Measurements from ENCODE around the gene LMNTD2. TPM values are rescaled to one million over a fixed set of nuclear protein-coding genes. Genes with fewer than 3 reads are reported as not detected.

The LMNTD2 gene
- total RNA-seq, 2 donors from 2014 or later = 9.8 to 13.6 TPM

GRCh38 chr11:586376-587316 is 26.1 kb upstream of the LMNTD2 start:
- no peak for DNase-seq

GRCh38 chr11:584287-584686 is 23.7 kb upstream of the LMNTD2 start:
- H3K9me3 ChIP-seq = no peaks in the 10 kb centered on the region
- no peak overlapping the region for H3K27ac ChIP-seq
- intact Hi-C loops (cut with DNase I) = no loop called here
- no peak for DNase-seq
- no peak for TF ChIP-seq CTCF (IDR thresholded peaks at IDR 0.05)
- no peak overlapping the region for H3K9ac ChIP-seq (ENCODE audit: low read depth in 2 of 2, low read length in 2 of 2)
- no peaks in the 10 kb centered on the region for H3K4me1 ChIP-seq
- no peaks in the 10 kb centered on the region for H3K27me3 ChIP-seq
- no peak overlapping the region for H3K4me3 ChIP-seq
- peaks cover 12% of the 10 kb centered on the region for H3K36me3 ChIP-seq

More at GRCh38 chr11:586376-587316, 26.1 kb upstream of the LMNTD2 start:
- TF ChIP-seq CTCF (IDR thresholded peaks at IDR 0.05) = no peak
- H3K4me1 ChIP-seq = no peaks in the 10 kb centered on the region
- H3K4me3 ChIP-seq = no peak overlapping the region
- no peak overlapping the region for H3K27ac ChIP-seq
- no peak overlapping the region for H3K9ac ChIP-seq (ENCODE audit: low read depth in 2 of 2, low read length in 2 of 2)
- H3K27me3 ChIP-seq = no peaks in the 10 kb centered on the region
- intact Hi-C loops (cut with DNase I) = no loop called here
- no peaks in the 10 kb centered on the region for H3K9me3 ChIP-seq
- H3K36me3 ChIP-seq = peaks cover 12% of the 10 kb centered on the region

GRCh38 chr11:581752-582151 is 21.2 kb upstream of the LMNTD2 start:
- Histone ChIP-seq H3K9me3 (no peaks in the 10 kb centered on the region), H3K4me3 (no peak overlapping the region), H3K36me3 (peaks cover 7% of the 10 kb centered on the region), H3K27ac (no peak overlapping the region), H3K27me3 (no peaks in the 10 kb centered on the region), H3K9ac (ENCODE audit: low read depth in 2 of 2, low read length in 2 of 2) (no peak overlapping the region), H3K4me1 (peaks cover 8% of the 10 kb centered on the region)
- no peak for TF ChIP-seq CTCF (IDR thresholded peaks at IDR 0.05)
- intact Hi-C loops (cut with DNase I) = no loop called here
- DNase-seq = no peak

- Histone ChIP-seq H3K27me3 (no peaks in the 10 kb centered on the region), H3K36me3 (peaks cover 3% of the 10 kb centered on the region), H3K9ac (ENCODE audit: low read depth in 2 of 2, low read length in 2 of 2) (no peak overlapping the region), H3K4me3 (no peak overlapping the region), H3K27ac (no peak overlapping the region), H3K9me3 (no peaks in the 10 kb centered on the region), H3K4me1 (peaks cover 8% of the 10 kb centered on the region)
- intact Hi-C loops (cut with DNase I) = no loop called here
- DNase-seq = no peak
- no peak for TF ChIP-seq CTCF (IDR thresholded peaks at IDR 0.05)
Observed at GRCh38 chr11:581342-581741, 20.8 kb upstream of the LMNTD2 start.

GRCh38 chr11:579830-580601 is 19.5 kb upstream of the LMNTD2 start:
- intact Hi-C loops (cut with DNase I) = loop anchor here (5.0 kb wide), 1 partner anchor 37 kb away; the partner anchor contains the start of gene IRF7
- no peaks in the 10 kb centered on the region for H3K9me3 ChIP-seq
- H3K27me3 ChIP-seq = no peaks in the 10 kb centered on the region
- H3K9ac ChIP-seq (ENCODE audit: low read depth in 2 of 2, low read length in 2 of 2) = no peak overlapping the region
- H3K36me3 ChIP-seq = no peaks in the 10 kb centered on the region
- no peak for DNase-seq
- no peak overlapping the region for H3K27ac ChIP-seq
- TF ChIP-seq CTCF (IDR thresholded peaks at IDR 0.05) = no peak
- peaks cover 9% of the 10 kb centered on the region for H3K4me1 ChIP-seq
- no peak overlapping the region for H3K4me3 ChIP-seq

All from colonic mucosa (tissue), 4 donors.